OCI-LY3 (cell line): Measurements from ENCODE around the gene ST8SIA5.

Experiments
- H2AFZ ChIP-seq: fragments of 200-600, 300-600 bp; shearing (Covaris generic); 2 replicates; pipeline ENCODE4 v1.6.0; 2014; ENCODE audit warnings: antibody characterized with exemption, low read depth, low read length
- H3K27ac ChIP-seq: fragments of 200-600, 300-600 bp; sonication (generic); 2 replicates; pipeline ENCODE4 v1.5.1; 2014; ENCODE audit warnings: mild to moderate bottlenecking, low read length, moderate library complexity, mixed read lengths
- H3K27me3 ChIP-seq: fragments of 200-600, 300-600 bp; sonication (generic); 2 replicates; pipeline ENCODE4 v1.6.1; 2014; ENCODE audit warnings: low read depth, low read length, mixed read lengths
- H3K36me3 ChIP-seq: fragments of 200-600, 300-600 bp; sonication (generic); replicated peaks from 2 replicates; pipeline ENCODE3; 2014; ENCODE audit warnings: low read depth, low read length, mixed read lengths
- H3K4me1 ChIP-seq: fragments of 300-600, 200-600 bp; sonication (generic); 2 replicates; pipeline ENCODE4 v1.6.1; 2014; ENCODE audit warnings: low read length, mixed read lengths
- H3K4me2 ChIP-seq: fragments of 200-600, 300-600 bp; sonication (generic); 2 replicates; pipeline ENCODE4 v1.6.1; 2014; ENCODE audit warnings: low read length, mixed read lengths
- H3K4me3 ChIP-seq: fragments of 300-600, 200-600 bp; sonication (generic); 2 replicates; pipeline ENCODE4 v1.5.1; 2014; ENCODE audit warnings: antibody characterized with exemption, mild to moderate bottlenecking, low read length, moderate library complexity
- H3K79me2 ChIP-seq: fragments of 300-600, 200-600 bp; shearing (Covaris generic); 2 replicates; pipeline ENCODE4 v1.6.1; 2014; ENCODE audit warnings: mild to moderate bottlenecking, low read length, mixed read lengths
- H3K9ac ChIP-seq: fragments of 300-600, 200-600 bp; shearing (Covaris generic); 2 replicates; pipeline ENCODE4 v1.6.0; 2014; ENCODE audit warnings: mild to moderate bottlenecking, low read length, moderate library complexity
- H3K9me3 ChIP-seq: fragments of 200-600, 300-600 bp; shearing (Covaris generic); 2 replicates; pipeline ENCODE4 v1.6.1; 2014; ENCODE audit warnings: low read length, mixed read lengths; ENCODE audit not compliant: insufficient read depth
- H4K20me1 ChIP-seq: fragments of 200-600, 300-600 bp; sonication (generic); 2 replicates; pipeline ENCODE4 v1.6.1; 2016; ENCODE audit warnings: low read length, mixed read lengths; ENCODE audit not compliant: insufficient read depth
- CTCF ChIP-seq: fragments of 200-600, 300-600 bp; sonication (generic); IDR thresholded peaks from 2 replicates; pipeline ENCODE4 v1.5.1; 2014; ENCODE audit warnings: antibody characterized with exemption, low read length, low read depth
- EZH2phosphoT487 ChIP-seq: fragments of 200-600 bp; shearing (Covaris generic); IDR thresholded peaks from 2 replicates; pipeline ENCODE4 v1.6.1; 2018; ENCODE audit warnings: antibody characterized with exemption, mixed run types, low read depth

Gene ST8SIA5

GRCh38 chr18:46700066-46700824 is 56.6 kb downstream of the ST8SIA5 start:
- Histone ChIP-seq H3K27ac (no peak overlapping the region), H3K4me1 (no peaks in the 10 kb centered on the region), H3K4me3 (no peak overlapping the region), H2AFZ (no peak overlapping the region), H3K4me2 (no peak overlapping the region), H3K27me3 (peaks cover 29% of the 10 kb centered on the region), H3K36me3 (no peaks in the 10 kb centered on the region), H3K9ac (no peak overlapping the region), H3K9me3 (peaks cover 9% of the 10 kb centered on the region; the same call in 1 of the 2 replicates), H3K79me2 (no peaks in the 10 kb centered on the region), H4K20me1 (no peaks in the 10 kb centered on the region)
- TF ChIP-seq CTCF (no peak), EZH2phosphoT487 (no peak)

GRCh38 chr18:46696702-46697101 is 60.2 kb downstream of the ST8SIA5 start:
- Histone ChIP-seq H2AFZ (no peak overlapping the region), H3K9ac (no peak overlapping the region), H3K4me1 (no peaks in the 10 kb centered on the region), H3K9me3 (peaks cover 9% of the 10 kb centered on the region; the same call in 1 of the 2 replicates), H3K79me2 (no peaks in the 10 kb centered on the region), H3K36me3 (no peaks in the 10 kb centered on the region), H4K20me1 (no peaks in the 10 kb centered on the region), H3K4me3 (no peak overlapping the region), H3K4me2 (no peak overlapping the region), H3K27ac (no peak overlapping the region), H3K27me3 (peaks cover 29% of the 10 kb centered on the region)
- TF ChIP-seq EZH2phosphoT487 = no peak
- no peak for TF ChIP-seq CTCF

GRCh38 chr18:46696268-46696667 is 60.6 kb downstream of the ST8SIA5 start:
- TF ChIP-seq EZH2phosphoT487 (no peak), CTCF (no peak)
- Histone ChIP-seq H4K20me1 (no peaks in the 10 kb centered on the region), H3K4me1 (no peaks in the 10 kb centered on the region), H3K4me2 (no peak overlapping the region), H3K4me3 (no peak overlapping the region), H3K27me3 (peaks cover 29% of the 10 kb centered on the region), H3K27ac (no peak overlapping the region), H3K36me3 (no peaks in the 10 kb centered on the region), H3K79me2 (no peaks in the 10 kb centered on the region), H2AFZ (no peak overlapping the region), H3K9me3 (peaks cover 9% of the 10 kb centered on the region; the same call in 1 of the 2 replicates), H3K9ac (no peak overlapping the region)

GRCh38 chr18:46693996-46694395 is 62.9 kb downstream of the ST8SIA5 start:
- Histone ChIP-seq H2AFZ (no peak overlapping the region), H3K9ac (no peak overlapping the region), H3K4me2 (no peak overlapping the region)

More at GRCh38 chr18:46693996-46694395, 62.9 kb downstream of the ST8SIA5 start:
- peaks cover 9% of the 10 kb centered on the region; the same call in 1 of the 2 replicates for H3K9me3 ChIP-seq
- no peak for TF ChIP-seq CTCF
- no peak for TF ChIP-seq EZH2phosphoT487
- no peaks in the 10 kb centered on the region for H4K20me1 ChIP-seq
- peaks cover 29% of the 10 kb centered on the region for H3K27me3 ChIP-seq
- H3K4me1 ChIP-seq = no peaks in the 10 kb centered on the region
- H3K36me3 ChIP-seq = no peaks in the 10 kb centered on the region
- H3K27ac ChIP-seq = no peak overlapping the region
- H3K79me2 ChIP-seq = no peaks in the 10 kb centered on the region
- no peak overlapping the region for H3K4me3 ChIP-seq
